Stimulated activated naive CD8-positive, alpha-beta T cell treated with anti-CD3 and anti-CD28 coated beads, Interleukin-15, amount 100 ng/mL, for 72 hours (primary cell): ENCODE results near the gene SCN1B.

ENCODE experiments used
- ATAC-seq: fragments of 150-1000 bp; cut with Tn5 transposase; 2 replicates; pipeline ENCODE4 v1.10.0; 2021; ENCODE audit warnings: mild to moderate bottlenecking, moderate library complexity
- DNase-seq, 2 donors: peaks; one replicate each; pipeline ENCODE4 v3.0.0; 2021 to 2022
- H3K27ac Mint-ChIP-seq, 2 donors: one replicate each; pipeline ENCODE4 v1.8.0; 2022; ENCODE audit warnings: mild to moderate bottlenecking in 2 of 2, mixed read lengths in 2 of 2, moderate library complexity in 2 of 2
- H3K27me3 Mint-ChIP-seq: one replicate; pipeline ENCODE4 v1.8.0; 2022; ENCODE audit warnings: mixed read lengths
- H3K4me1 Mint-ChIP-seq: one replicate; pipeline ENCODE4 v1.8.0; 2022; ENCODE audit warnings: mild to moderate bottlenecking, mixed read lengths
- H3K4me3 Mint-ChIP-seq, 2 donors: one replicate each; pipeline ENCODE4 v1.8.0; 2022; ENCODE audit warnings: mild to moderate bottlenecking in 2 of 2, mixed read lengths in 2 of 2, moderate library complexity in 1 of 2
- H3K9me3 Mint-ChIP-seq, 2 donors: one replicate each; pipeline ENCODE4 v1.8.0; 2022; ENCODE audit warnings: mixed read lengths in 2 of 2

The SCN1B gene

GRCh38 chr19:35034588-35035382 lies 4.5 kb downstream of the SCN1B start:
- H3K27ac Mint-ChIP-seq = peak overlapping the region in 1 of 2 donors; percentile 87
- H3K4me1 Mint-ChIP-seq = peaks cover 16% of the 10 kb centered on the region
- H3K9me3 Mint-ChIP-seq = no peaks in the 10 kb centered on the region
- ATAC-seq (no peak), DNase-seq (no peak)
- H3K27me3 Mint-ChIP-seq = peaks cover 23% of the 10 kb centered on the region
- no peak overlapping the region for H3K4me3 Mint-ChIP-seq

GRCh38 chr19:35037716-35038622 lies 7.7 kb downstream of the SCN1B start:
- DNase-seq (no peak), ATAC-seq (no peak)
- Mint-ChIP-seq H3K4me3 (no peak overlapping the region), H3K27me3 (peaks cover 18% of the 10 kb centered on the region), H3K9me3 (no peaks in the 10 kb centered on the region), H3K4me1 (peaks cover 30% of the 10 kb centered on the region), H3K27ac (no peak overlapping the region)

- H3K27me3 Mint-ChIP-seq = peaks cover 18% of the 10 kb centered on the region
- H3K4me3 Mint-ChIP-seq = no peak overlapping the region
- ATAC-seq = no peak
- peaks cover 32% of the 10 kb centered on the region for H3K4me1 Mint-ChIP-seq
- no peak overlapping the region for H3K27ac Mint-ChIP-seq
- no peak for DNase-seq
- no peaks in the 10 kb centered on the region for H3K9me3 Mint-ChIP-seq
Observed at GRCh38 chr19:35038623-35039512, 8.6 kb downstream of the SCN1B start.

DNA sequence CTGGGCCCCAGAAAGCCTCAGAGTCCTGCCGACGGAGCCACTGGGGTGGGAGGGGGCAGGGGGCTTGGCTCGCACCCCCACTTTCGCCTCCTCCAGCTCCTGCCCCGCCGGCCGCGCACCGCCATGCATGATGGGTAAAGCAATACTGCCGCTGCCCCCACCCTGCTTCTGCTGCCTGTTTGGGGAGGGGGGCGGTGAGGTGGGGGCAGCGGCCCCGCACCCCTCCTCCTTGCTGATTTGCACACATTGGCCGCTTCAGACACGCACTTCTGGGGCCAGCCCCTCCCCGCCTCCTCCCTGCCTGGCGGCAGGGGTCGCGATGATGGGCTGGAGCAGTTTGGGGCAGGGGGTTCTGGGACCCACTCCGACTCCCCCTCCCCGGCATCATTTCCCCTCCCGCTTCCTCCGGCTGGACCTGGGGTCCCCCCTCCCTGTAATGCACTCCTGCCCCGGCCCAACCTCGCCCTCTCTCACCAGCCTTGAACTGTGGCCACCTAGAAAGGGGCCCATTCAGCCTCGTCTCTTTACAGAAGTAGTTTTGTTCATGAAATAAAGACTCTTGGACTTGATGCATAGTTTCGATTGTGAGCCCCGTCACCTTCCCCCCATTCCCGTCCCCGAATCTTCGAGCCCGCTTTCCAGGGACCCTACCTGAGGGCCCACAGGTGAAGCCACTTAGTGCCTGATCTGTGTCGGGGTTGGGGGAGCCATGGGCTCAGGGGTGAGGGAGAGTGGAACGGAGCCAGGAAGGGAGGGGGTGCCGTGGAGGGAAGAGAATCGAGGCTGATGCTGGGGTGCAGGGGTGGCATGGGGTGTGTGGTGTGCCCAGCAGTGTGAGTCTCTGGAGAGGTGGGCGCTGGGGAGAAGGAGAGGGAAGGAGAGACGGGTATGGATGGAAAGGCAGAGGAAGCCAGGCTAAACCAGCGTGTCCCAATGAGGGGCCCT lies 9.9 kb downstream of the SCN1B start:
- H3K27ac Mint-ChIP-seq = peak overlapping the region; percentile 83 to 89
- ATAC-seq = peak; percentile 40

GRCh38 chr19:35040826-35041547 lies 10.7 kb downstream of the SCN1B start:
- Mint-ChIP-seq H3K27ac (peak overlapping the region; percentile 83 to 89), H3K27me3 (peaks cover 26% of the 10 kb centered on the region), H3K4me1 (peaks cover 52% of the 10 kb centered on the region), H3K9me3 (no peaks in the 10 kb centered on the region), H3K4me3 (peak overlapping the region; percentile 48 to 80)
- ATAC-seq (peak; percentile 42), DNase-seq (no peak)

More for the DNA sequence above, 9.9 kb downstream of the SCN1B start:
- Mint-ChIP-seq H3K27me3 (peaks cover 26% of the 10 kb centered on the region), H3K4me1 (peaks cover 43% of the 10 kb centered on the region), H3K9me3 (no peaks in the 10 kb centered on the region), H3K4me3 (peak overlapping the region; percentile 48 to 80)
- DNase-seq = no peak

DNA sequence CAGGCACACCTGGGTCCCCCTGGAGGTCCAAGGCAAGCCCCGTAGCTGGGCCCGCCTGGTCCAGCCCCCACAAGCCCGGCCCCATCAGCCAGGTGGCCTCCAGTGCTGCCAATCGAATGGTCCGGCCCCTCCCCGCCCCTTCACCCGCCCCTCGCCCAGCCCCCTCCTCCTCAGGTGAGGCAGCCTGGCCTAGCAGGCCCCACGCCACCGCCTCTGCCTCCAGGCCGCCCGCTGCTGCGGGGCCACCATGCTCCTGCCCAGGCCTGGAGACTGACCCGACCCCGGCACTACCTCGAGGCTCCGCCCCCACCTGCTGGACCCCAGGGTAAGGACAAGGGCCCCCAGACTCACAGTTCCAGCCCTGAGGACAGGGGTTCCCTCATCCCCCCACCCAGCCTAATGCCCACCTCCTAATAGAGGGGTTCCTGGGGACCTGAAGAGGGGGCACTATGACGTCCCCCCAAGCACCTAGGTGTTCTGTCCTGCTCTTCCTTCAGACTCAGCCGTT lies 11.3 kb downstream of the SCN1B start, which contains the start of gene HPN:
Gene HPN, plus strand, starts transcription at position 174 of the 508 bp plus-strand sequence. CDS start 786 bp downstream, outside the sequence.
- H3K27me3 Mint-ChIP-seq = peaks cover 26% of the 10 kb centered on the region
- no peaks in the 10 kb centered on the region for H3K9me3 Mint-ChIP-seq
- H3K4me3 Mint-ChIP-seq = peak within 1 kb of the TSS; percentile 48 to 80
- no peak for DNase-seq
- peak; percentile 4 for ATAC-seq
- H3K27ac Mint-ChIP-seq = peak within 1 kb of the TSS; percentile 83 to 89
- peaks cover 53% of the 10 kb centered on the region for H3K4me1 Mint-ChIP-seq

DNA sequence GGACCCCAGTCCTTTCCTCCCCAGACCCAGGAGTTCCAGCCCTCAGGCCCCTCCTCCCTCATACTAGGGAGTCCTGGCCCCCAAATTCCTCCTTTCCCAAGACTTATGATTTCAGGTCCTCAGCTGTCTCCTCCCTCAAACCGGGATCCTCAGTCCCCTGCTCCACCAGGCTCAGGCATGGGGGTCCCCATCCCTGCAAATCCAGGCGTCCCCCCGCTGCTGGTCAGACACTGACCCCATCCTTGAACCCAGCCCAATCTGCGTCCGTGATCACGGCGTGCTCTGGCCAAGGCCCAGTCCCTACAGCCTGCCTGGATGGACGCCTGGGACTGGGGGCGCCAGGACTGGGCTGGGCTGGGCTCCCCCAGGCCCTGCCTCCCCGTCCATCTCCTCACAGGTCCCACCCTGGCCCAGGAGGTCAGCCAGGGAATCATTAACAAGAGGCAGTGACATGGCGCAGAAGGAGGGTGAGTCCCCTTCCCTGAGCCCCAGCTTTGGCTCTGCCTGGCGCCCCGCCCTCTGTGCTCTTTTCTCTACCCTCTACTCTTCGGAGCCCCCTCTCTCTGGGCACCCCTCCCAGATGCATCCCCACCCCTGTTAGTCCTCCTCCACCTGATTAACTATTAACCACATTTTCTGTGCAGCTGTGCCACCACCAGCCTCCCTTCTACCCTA lies 11.9 kb downstream of the SCN1B start:
- H3K27me3 Mint-ChIP-seq = peaks cover 26% of the 10 kb centered on the region
- H3K27ac Mint-ChIP-seq = peak overlapping the region in 1 of 2 donors; percentile 69
- H3K4me1 Mint-ChIP-seq = peaks cover 56% of the 10 kb centered on the region
- peak overlapping the region in 1 of 2 donors; percentile 2 for H3K4me3 Mint-ChIP-seq
- ATAC-seq = no peak
- no peak for DNase-seq
- no peaks in the 10 kb centered on the region for H3K9me3 Mint-ChIP-seq

DNA sequence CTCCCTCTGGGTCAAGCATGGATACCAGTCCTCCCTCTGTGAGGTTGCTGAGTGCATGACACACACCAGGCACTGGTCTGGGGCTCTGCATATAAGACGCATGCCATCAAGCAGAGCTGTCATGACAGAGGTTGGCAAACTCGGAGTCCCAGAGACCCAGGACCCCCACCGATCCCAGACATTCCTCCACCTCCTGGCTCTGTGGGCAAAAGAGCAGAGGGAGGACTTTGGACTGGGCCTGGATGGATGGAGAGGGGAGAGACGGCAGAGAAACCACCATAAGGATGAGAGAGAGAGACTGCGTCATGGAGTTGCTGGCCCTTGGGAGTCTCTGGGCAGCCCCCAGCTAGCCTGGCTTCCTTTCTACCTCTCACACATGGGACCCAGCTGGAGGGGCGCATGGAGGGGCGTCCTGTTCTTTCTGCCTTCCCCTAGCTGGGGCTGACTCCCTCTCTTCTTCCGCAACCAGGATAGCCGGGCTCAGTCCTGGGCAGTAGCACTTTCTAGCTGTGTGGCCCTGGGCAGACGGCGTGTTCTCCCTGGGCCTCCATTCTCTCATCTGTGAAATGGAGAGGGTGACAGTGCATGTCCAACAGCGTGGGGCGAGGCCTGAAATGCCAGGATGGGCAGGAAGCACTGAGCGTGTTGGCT lies 12.8 kb downstream of the SCN1B start:
- DNase-seq (no peak), ATAC-seq (no peak)
- H3K4me1 Mint-ChIP-seq = peaks cover 61% of the 10 kb centered on the region
- no peaks in the 10 kb centered on the region for H3K9me3 Mint-ChIP-seq
- H3K27ac Mint-ChIP-seq = no peak overlapping the region
- H3K4me3 Mint-ChIP-seq = no peak overlapping the region
- H3K27me3 Mint-ChIP-seq = peaks cover 26% of the 10 kb centered on the region

GRCh38 chr19:35043906-35044305 lies 13.6 kb downstream of the SCN1B start:
- no peak overlapping the region for H3K4me3 Mint-ChIP-seq
- ATAC-seq (no peak), DNase-seq (no peak)
- H3K27me3 Mint-ChIP-seq = peaks cover 26% of the 10 kb centered on the region
- peak overlapping the region in 1 of 2 donors; percentile 81 for H3K27ac Mint-ChIP-seq
- no peaks in the 10 kb centered on the region for H3K9me3 Mint-ChIP-seq
- peaks cover 59% of the 10 kb centered on the region for H3K4me1 Mint-ChIP-seq

GRCh38 chr19:35044317-35045117 lies 14.2 kb downstream of the SCN1B start:
- no peaks in the 10 kb centered on the region for H3K9me3 Mint-ChIP-seq
- H3K4me3 Mint-ChIP-seq = peak overlapping the region in 1 of 2 donors; percentile 40
- peak overlapping the region in 1 of 2 donors; percentile 81 for H3K27ac Mint-ChIP-seq
- DNase-seq (peak in 1 of 2 donors; percentile 52), ATAC-seq (no peak)
- peaks cover 55% of the 10 kb centered on the region for H3K4me1 Mint-ChIP-seq
- peaks cover 26% of the 10 kb centered on the region for H3K27me3 Mint-ChIP-seq

GRCh38 chr19:35045667-35046300 lies 15.5 kb downstream of the SCN1B start:
- Mint-ChIP-seq H3K9me3 (no peaks in the 10 kb centered on the region), H3K27ac (peak overlapping the region in 1 of 2 donors; percentile 85), H3K27me3 (peaks cover 16% of the 10 kb centered on the region), H3K4me1 (peaks cover 45% of the 10 kb centered on the region), H3K4me3 (no peak overlapping the region)
- ATAC-seq (peak; percentile 91), DNase-seq (peak in 1 of 2 donors; percentile 63)
